ENCODE measurements around the gene PCYT1A.
"Not testable (repeated sequence)": the region's sequence is repeated elsewhere in the genome, so short reads cannot be mapped to it uniquely, and the experiment has no call there.

PCYT1A gene

GRCh38 chr3:196287440-196288140 lies at the start of gene PCYT1A:
Gene PCYT1A, minus strand, starts transcription at chr3:196287726. Its CDS starts 17,195 bp downstream, at chr3:196270531.
- peak; percentile 38 to 48 for DNase-seq (ENCODE audit: low read depth in 2 of 2)

- DNase-seq (ENCODE audit: low read depth in 2 of 2): no peak
Observed at GRCh38 chr3:196336319-196337145, 49.0 kb upstream of the PCYT1A start.

GRCh38 chr3:196335503-196335948 lies 48.0 kb upstream of the PCYT1A start:
- no peak for DNase-seq (ENCODE audit: low read depth in 2 of 2)

GRCh38 chr3:196334982-196335381 lies 47.5 kb upstream of the PCYT1A start:
- DNase-seq (ENCODE audit: low read depth in 2 of 2): no peak

- DNase-seq (ENCODE audit: low read depth in 2 of 2): no peak
Observed at GRCh38 chr3:196332168-196332567, 44.6 kb upstream of the PCYT1A start.

GRCh38 chr3:196327405-196327804 lies 39.9 kb upstream of the PCYT1A start:
- DNase-seq (ENCODE audit: low read depth in 2 of 2): no peak

GRCh38 chr3:196326936-196327335 lies 39.4 kb upstream of the PCYT1A start:
- no peak for DNase-seq (ENCODE audit: low read depth in 2 of 2)

- no peak for DNase-seq (ENCODE audit: low read depth in 2 of 2)
Observed at GRCh38 chr3:196323691-196324090, 36.2 kb upstream of the PCYT1A start.

GRCh38 chr3:196323016-196323415 lies 35.5 kb upstream of the PCYT1A start:
- no peak for DNase-seq (ENCODE audit: low read depth in 2 of 2)

- no peak for DNase-seq (ENCODE audit: low read depth in 2 of 2)
Observed at GRCh38 chr3:196321162-196321561, 33.6 kb upstream of the PCYT1A start.

- no peak for DNase-seq (ENCODE audit: low read depth in 2 of 2)
Observed at GRCh38 chr3:196320137-196320536, 32.6 kb upstream of the PCYT1A start.

GRCh38 chr3:196317687-196318467 lies 30.4 kb upstream of the PCYT1A start, which contains the start of gene DYNLT2B:
Gene DYNLT2B, minus strand, starts transcription at chr3:196318240. Its CDS starts 88 bp downstream, at chr3:196318152.
- peak; percentile 70 to 73 for DNase-seq (ENCODE audit: low read depth in 2 of 2)

- DNase-seq (ENCODE audit: low read depth in 2 of 2): not testable (repeated sequence)
Observed at GRCh38 chr3:196316799-196317686, 29.5 kb upstream of the PCYT1A start.

- DNase-seq (ENCODE audit: low read depth in 2 of 2): no peak
Observed at GRCh38 chr3:196315821-196316220, 28.3 kb upstream of the PCYT1A start.

- no peak for DNase-seq (ENCODE audit: low read depth in 2 of 2)
Observed at GRCh38 chr3:196314597-196314996, 27.1 kb upstream of the PCYT1A start.

GRCh38 chr3:196314086-196314485 lies 26.6 kb upstream of the PCYT1A start:
- not testable (repeated sequence) for DNase-seq (ENCODE audit: low read depth in 2 of 2)

GRCh38 chr3:196302960-196303359 lies 15.4 kb upstream of the PCYT1A start:
- not testable (repeated sequence) for DNase-seq (ENCODE audit: low read depth in 2 of 2)

- not testable (repeated sequence) for DNase-seq (ENCODE audit: low read depth in 2 of 2)
Observed at GRCh38 chr3:196302551-196302950, 15.0 kb upstream of the PCYT1A start.

GRCh38 chr3:196298521-196298920 lies 11.0 kb upstream of the PCYT1A start:
- no peak for DNase-seq (ENCODE audit: low read depth in 2 of 2)

- DNase-seq (ENCODE audit: low read depth in 2 of 2): no peak
Observed at GRCh38 chr3:196292286-196292923, 4.9 kb upstream of the PCYT1A start.

- DNase-seq (ENCODE audit: low read depth in 2 of 2): no peak
Observed at GRCh38 chr3:196288141-196288460, 575 bp upstream of the PCYT1A start.

Measured in activated CD8-positive, alpha-beta memory T cell treated with anti-CD3 and anti-CD28 coated beads for 4 hours (primary cell).